HFF-Myc (cell line): ENCODE measurements around the gene LAPTM5.

Experiments used
- DNase-seq: peaks from one replicate; pipeline ENCODE4 v3.0.0-alpha.2; 2011; ENCODE audit warnings: low read depth; ENCODE audit errors: extremely low read depth
- H3K4me3 ChIP-seq: replicated peaks from 2 replicates; pipeline ENCODE4 v1.5.1; 2011; ENCODE audit warnings: low read depth, mild to moderate bottlenecking, control low read depth, low read length
- CTCF ChIP-seq: IDR thresholded peaks from 2 replicates; pipeline ENCODE4 v1.5.1; 2012; ENCODE audit warnings: mild to moderate bottlenecking, low read depth, low read length, control low read depth; ENCODE audit errors: missing control alignments

LAPTM5 gene

GRCh38 chr1:30745834-30746208 is 11.8 kb downstream of the LAPTM5 start:
- H3K4me3 ChIP-seq, result no peak overlapping the region
- no peak for TF ChIP-seq CTCF
- DNase-seq, result no peak

DNA sequence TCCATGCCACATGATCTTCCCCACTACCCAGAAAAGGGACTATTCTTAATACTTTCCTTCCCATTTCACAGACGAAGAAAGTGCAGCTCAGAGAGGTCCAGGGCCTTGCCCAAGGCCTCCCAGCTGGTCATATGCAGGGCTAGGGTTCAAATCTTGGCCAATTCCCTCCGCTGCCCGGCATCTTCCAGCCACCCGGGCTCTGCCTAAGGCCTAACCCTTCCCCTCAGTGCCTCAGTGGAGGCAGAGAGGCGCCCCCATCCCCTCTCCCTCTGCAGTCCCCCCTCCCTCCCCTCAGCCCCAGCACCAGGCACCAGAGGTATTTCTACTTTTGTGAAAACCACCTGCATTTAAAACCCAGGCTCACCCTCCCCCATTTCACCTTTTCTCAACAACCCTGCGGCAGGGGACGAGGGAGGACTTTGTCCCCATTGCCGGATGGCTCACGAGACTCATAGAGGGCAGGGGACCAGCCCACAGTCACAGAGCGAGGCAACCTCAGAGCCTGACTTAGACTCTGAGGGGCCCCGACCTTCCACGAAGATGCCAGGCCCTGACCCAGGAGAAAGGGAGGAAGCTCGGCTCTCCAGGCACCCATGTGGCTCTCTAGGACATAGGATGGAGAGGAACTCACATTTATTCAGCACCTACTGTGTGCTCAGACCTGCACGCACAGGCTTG is 12.3 kb downstream of the LAPTM5 start:
- H3K4me3 ChIP-seq, result no peak overlapping the region
- TF ChIP-seq CTCF, result no peak
- DNase-seq, result no peak

- no peak for TF ChIP-seq CTCF
- H3K4me3 ChIP-seq, result no peak overlapping the region
- DNase-seq, result peak; percentile 61
These were observed 13.4 kb downstream of the LAPTM5 start for GRCh38 chr1:30744060-30744756.

- no peak for TF ChIP-seq CTCF
- peak; percentile 42 for DNase-seq
- H3K4me3 ChIP-seq, result no peak overlapping the region
These were observed 14.0 kb downstream of the LAPTM5 start for GRCh38 chr1:30743584-30744059.

GRCh38 chr1:30742963-30743559 is 14.5 kb downstream of the LAPTM5 start:
- no peak overlapping the region for H3K4me3 ChIP-seq
- no peak for TF ChIP-seq CTCF
- DNase-seq, result no peak

DNA sequence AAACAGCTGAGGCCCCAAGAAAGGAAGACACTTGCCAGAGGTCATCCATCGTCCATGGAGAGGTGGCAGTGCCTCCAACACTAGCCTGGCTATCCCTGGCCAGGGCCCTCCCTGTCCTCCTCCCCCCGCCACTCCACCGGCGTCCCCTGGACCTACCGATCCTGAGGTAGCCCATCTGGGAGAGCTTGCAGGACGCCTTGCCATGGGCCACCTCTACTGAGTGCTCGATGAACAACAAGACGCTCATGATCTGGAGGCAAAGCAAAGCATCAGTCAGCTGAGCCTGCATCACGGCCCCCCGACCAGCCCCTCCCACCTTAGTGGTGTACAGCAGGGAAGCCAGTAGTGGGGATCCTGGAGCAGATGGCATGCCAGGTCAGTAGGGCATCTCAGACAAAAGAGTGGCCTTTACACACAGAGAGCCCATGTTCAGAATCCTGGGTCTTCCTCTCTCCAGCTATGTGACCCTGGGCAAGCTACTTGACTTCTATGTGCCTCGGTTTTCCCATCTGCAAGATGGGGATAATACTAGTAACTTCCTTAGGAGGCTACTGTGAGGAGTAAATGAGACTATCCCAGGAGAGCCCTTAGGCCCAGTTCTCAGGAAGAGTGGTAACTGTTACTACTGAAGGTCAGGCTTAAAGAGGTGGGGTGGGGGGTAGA is 15.1 kb downstream of the LAPTM5 start:
- DNase-seq, result no peak
- no peak for TF ChIP-seq CTCF

More for the DNA sequence above, 15.1 kb downstream of the LAPTM5 start:
- H3K4me3 ChIP-seq, result no peak overlapping the region
